HL-60 (cell line): ENCODE results near the gene PHRF1.

Experiments used
- DNase-seq, 2 experiments: peaks; one replicate each; pipeline ENCODE4 v3.0.0-alpha.2; 2010 to 2020; ENCODE audit warnings: low read depth in 1 of 2, low spot score in 1 of 2
- H3K27ac ChIP-seq: fragments of 250-450 bp; sonication (Bioruptor Pico); replicated peaks from 2 replicates; pipeline ENCODE4 v1.5.1; 2020; ENCODE audit warnings: mild to moderate bottlenecking, moderate library complexity
- H3K27me3 ChIP-seq: fragments of 250-450 bp; sonication (Bioruptor Pico); 2 replicates; pipeline ENCODE4 v1.5.1; 2021; ENCODE audit warnings: mild to moderate bottlenecking, moderate library complexity; ENCODE audit not compliant: insufficient read depth, poor library complexity, severe bottlenecking
- H3K4me3 ChIP-seq: replicated peaks from 2 replicates; pipeline ENCODE4 v1.5.1; 2011; ENCODE audit warnings: mild to moderate bottlenecking, control low read depth, low read length; ENCODE audit not compliant: insufficient read depth
- CTCF ChIP-seq: IDR thresholded peaks from one replicate; pipeline ENCODE4 v1.5.1; 2011; ENCODE audit warnings: low read length, control low read depth, inconsistent platforms; ENCODE audit not compliant: insufficient read depth
- GABPA ChIP-seq: IDR thresholded peaks from 2 replicates; pipeline ENCODE4 v1.6.1; 2012; ENCODE audit warnings: low read depth
- POLR2AphosphoS5 ChIP-seq: IDR thresholded peaks from 2 replicates; pipeline ENCODE4 v1.6.1; 2012; ENCODE audit warnings: low read depth
- SPI1 ChIP-seq: IDR thresholded peaks from 2 replicates; pipeline ENCODE4 v1.6.1; 2012; ENCODE audit warnings: low read depth, mild to moderate bottlenecking, borderline replicate concordance
- TF ChIP-seq, protein P1 (sequence below): IDR thresholded peaks from 2 replicates; pipeline ENCODE4 v1.6.1; 2012; ENCODE audit warnings: low read depth; ENCODE audit not compliant: insufficient replicate concordance

The PHRF1 gene

GRCh38 chr11:624705-625635 lies 48.7 kb downstream of the PHRF1 start, which contains the start of gene CDHR5:
Gene CDHR5 (minus strand): TSS chr11:624955. CDS start chr11:624902, 53 bp downstream.
- DNase-seq: no peak
- TF ChIP-seq POLR2AphosphoS5 (no peak), CTCF (no peak), GABPA (no peak), SPI1 (no peak)
- TF ChIP-seq, protein P1, sequence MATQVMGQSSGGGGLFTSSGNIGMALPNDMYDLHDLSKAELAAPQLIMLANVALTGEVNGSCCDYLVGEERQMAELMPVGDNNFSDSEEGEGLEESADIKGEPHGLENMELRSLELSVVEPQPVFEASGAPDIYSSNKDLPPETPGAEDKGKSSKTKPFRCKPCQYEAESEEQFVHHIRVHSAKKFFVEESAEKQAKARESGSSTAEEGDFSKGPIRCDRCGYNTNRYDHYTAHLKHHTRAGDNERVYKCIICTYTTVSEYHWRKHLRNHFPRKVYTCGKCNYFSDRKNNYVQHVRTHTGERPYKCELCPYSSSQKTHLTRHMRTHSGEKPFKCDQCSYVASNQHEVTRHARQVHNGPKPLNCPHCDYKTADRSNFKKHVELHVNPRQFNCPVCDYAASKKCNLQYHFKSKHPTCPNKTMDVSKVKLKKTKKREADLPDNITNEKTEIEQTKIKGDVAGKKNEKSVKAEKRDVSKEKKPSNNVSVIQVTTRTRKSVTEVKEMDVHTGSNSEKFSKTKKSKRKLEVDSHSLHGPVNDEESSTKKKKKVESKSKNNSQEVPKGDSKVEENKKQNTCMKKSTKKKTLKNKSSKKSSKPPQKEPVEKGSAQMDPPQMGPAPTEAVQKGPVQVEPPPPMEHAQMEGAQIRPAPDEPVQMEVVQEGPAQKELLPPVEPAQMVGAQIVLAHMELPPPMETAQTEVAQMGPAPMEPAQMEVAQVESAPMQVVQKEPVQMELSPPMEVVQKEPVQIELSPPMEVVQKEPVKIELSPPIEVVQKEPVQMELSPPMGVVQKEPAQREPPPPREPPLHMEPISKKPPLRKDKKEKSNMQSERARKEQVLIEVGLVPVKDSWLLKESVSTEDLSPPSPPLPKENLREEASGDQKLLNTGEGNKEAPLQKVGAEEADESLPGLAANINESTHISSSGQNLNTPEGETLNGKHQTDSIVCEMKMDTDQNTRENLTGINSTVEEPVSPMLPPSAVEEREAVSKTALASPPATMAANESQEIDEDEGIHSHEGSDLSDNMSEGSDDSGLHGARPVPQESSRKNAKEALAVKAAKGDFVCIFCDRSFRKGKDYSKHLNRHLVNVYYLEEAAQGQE: no peak
- H3K4me3 ChIP-seq: no peak within 1 kb of the TSS
- no peaks in the 10 kb centered on the region for H3K27me3 ChIP-seq
- no peak within 1 kb of the TSS for H3K27ac ChIP-seq

DNA sequence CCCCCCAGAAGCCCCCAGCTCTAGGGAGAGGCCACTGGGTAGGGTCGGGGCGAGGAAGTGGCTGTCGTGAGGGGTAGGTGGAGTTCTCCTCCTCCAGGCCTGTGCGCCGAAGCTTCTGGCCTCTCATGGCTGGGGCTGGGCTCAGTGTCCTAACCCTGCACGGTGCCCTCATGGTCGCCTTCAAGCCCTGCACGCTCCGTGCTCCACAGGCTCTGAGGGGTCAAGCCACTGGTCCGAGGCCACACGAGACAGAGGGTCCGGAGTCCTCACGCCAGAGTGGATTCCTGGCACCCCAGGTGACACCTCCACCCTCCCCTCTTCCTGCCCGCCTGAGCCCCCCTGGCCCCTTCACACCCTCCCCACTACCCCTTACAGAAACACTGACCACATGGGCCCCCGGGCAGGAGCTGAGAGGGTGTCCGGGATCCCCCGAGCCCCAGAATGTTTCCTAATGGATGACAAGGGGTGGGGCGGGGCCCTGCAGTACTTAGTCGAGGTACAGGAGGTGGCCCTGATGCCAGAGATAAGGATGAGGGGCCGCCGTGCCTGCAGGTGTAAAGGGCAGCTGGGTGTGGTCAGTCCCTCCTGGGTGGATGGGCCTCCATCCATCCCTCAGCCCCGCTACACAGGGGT lies 49.5 kb downstream of the PHRF1 start:
- DNase-seq: no peak
- no peaks in the 10 kb centered on the region for H3K27me3 ChIP-seq
- no peak overlapping the region for H3K4me3 ChIP-seq
- no peak overlapping the region for H3K27ac ChIP-seq
- TF ChIP-seq CTCF (no peak), POLR2AphosphoS5 (no peak), SPI1 (no peak)
- TF ChIP-seq, protein P1: no peak

DNA sequence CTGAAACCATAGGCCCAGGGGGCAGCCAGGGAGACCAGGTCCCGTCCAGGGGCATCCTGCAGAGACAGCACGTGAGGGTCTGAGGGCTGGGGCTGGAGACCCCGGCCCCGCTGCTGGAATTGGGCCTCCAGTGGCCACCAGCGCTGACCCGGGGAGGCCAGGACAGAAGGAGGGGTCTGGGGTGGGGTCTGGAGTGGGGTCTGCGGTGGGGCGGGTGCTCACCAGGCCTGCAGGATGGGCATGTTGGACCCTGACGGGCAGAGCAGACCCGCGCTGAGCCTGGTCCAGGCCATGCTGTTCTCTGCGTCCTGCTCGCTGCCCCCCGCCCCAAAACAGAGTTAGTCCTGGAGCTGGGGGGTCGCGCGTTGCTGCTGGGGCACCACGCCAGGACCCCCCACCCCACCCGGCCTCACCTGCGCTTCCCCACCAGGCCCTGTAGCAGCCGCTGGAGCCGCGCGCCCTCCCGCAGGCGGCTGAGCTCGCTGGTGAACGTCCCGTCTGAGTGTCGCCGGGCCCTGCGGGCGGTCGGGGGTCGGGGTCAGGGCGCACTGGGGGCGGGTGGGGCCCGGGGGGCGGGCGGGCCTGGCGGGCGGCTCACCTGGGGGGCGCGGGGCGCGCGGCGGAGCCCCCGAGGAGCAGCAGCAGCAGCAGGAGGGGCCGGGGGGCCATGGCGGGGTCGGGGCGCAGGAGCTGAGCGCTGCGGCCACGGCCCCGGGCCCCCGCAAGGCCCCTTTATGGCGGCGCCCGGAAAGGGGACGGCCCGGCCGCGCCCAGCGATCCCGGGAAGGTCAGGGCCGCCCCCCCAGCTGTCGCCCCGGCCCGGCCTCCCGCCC lies 50.4 kb downstream of the PHRF1 start, which contains the start of gene SCT:
Gene SCT (minus strand): TSS at position 707 of the 833 bp plus-strand sequence. CDS start 38 bp downstream, at position 669.
- Histone ChIP-seq H3K27ac (no peak within 1 kb of the TSS), H3K4me3 (no peak within 1 kb of the TSS), H3K27me3 (no peaks in the 10 kb centered on the region)
- TF ChIP-seq SPI1: no peak
- TF ChIP-seq, protein P1: no peak
- no peak for TF ChIP-seq CTCF
- no peak for TF ChIP-seq POLR2AphosphoS5
- no peak for TF ChIP-seq GABPA
- DNase-seq: no peak
